Prostate gland (tissue), 2 donors: Measurements from ENCODE around the gene MDGA2. TPM values are rescaled to one million over a fixed set of nuclear protein-coding genes. Genes with fewer than 3 reads are reported as not detected.

Experiments used
- DNase-seq: peaks from one replicate; pipeline ENCODE4 v3.0.0-alpha.2; 2019; ENCODE audit warnings: low spot score
- H3K27ac ChIP-seq, 2 donors: fragments of 200-600 bp; sonication (generic); 2 replicates each; pipeline ENCODE4 v1.5.1; 2017 to 2019
- H3K27me3 ChIP-seq: fragments of 200-600 bp; sonication (generic); replicated peaks from 2 replicates; pipeline ENCODE4 v1.5.1; 2019; ENCODE audit not compliant: insufficient read depth
- H3K36me3 ChIP-seq, 2 donors: fragments of 200-600 bp; sonication (generic); 1 replicate in 1 of 2; 2 replicates in 1 of 2; pipeline versions ENCODE4 v1.5.1 to v1.8.1; 2017 to 2019
- H3K4me1 ChIP-seq: fragments of 200-600 bp; sonication (generic); replicated peaks from 2 replicates; pipeline ENCODE4 v1.5.1; 2019
- H3K4me3 ChIP-seq, 2 donors: fragments of 200-600 bp; sonication (generic); 2 replicates each; pipeline ENCODE4 v1.5.1; 2017 to 2019
- H3K9me3 ChIP-seq: fragments of 200-600 bp; sonication (generic); 2 replicates; pipeline ENCODE4 v1.5.1; 2017
- POLR2A ChIP-seq: fragments of 450-650 bp; IDR thresholded peaks from one replicate; pipeline ENCODE4 v1.6.1; 2016; ENCODE audit warnings: antibody characterized with exemption, mild to moderate bottlenecking
- POLR2AphosphoS5 ChIP-seq: sonication (generic); formaldehyde crosslinking; IDR thresholded peaks from one replicate; pipeline ENCODE4 v1.6.1; 2017; ENCODE audit warnings: antibody characterized with exemption
- WGBS: methylation state at CpG from one replicate; pipeline ENCODE4 v1.1.5; 2018; 5-methylcytosine and 5-hydroxymethylcytosine counted together
- intact Hi-C: fragments of 100-400 bp; cut with DNase I; formaldehyde crosslinking; loops from one replicate; pipeline ENCODE4 v1.14.2; 2022
- total RNA-seq, 2 donors: library from RNA; depleted of rRNA; stranded (reverse); fragments of >200 nt; gene quantifications; one replicate each; pipeline ENCODE4 v1.1.0, GENCODE V29; 2016
- TF ChIP-seq, protein P1 (sequence below), 4 experiments: fragments of 200-600 bp in 2 of 4; fragments of 450-650 bp in 2 of 4; sonication (generic) in 2 of 4; IDR thresholded peaks; 1 replicate in 3 of 4; 2 replicates in 1 of 4; pipeline ENCODE4 v1.5.1; 2016 to 2019; ENCODE audit warnings: antibody characterized with exemption in 4 of 4, mild to moderate bottlenecking in 2 of 4, moderate library complexity in 2 of 4

Gene MDGA2
- total RNA-seq, 2 donors from 2014 or later, result 2.1 TPM; not detected in 1

DNA sequence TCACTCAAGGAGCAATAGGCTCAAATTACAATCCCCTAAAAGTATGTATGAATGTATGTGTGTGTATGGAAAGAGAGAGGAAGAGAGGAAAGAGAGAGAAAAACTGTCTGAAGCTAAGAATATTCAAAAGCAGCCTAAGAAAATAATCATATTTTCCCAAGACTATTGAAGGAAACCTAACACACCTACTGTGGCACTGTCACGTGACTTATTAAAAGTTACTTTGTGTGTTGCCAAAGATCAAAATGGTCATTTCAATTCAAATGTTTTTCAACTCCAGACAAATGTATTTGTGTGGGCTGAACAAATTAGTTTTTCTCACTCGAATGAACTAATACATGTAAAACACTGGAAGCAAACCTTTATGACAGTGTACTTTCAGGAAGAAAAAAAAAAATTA is 654.9 kb downstream of the MDGA2 start:
- H3K27me3 ChIP-seq, result no peaks in the 10 kb centered on the region
- intact Hi-C loops, result no loop called here
- no peak for DNase-seq
- no peaks in the 10 kb centered on the region for H3K9me3 ChIP-seq
- no peaks in the 10 kb centered on the region for H3K36me3 ChIP-seq
- H3K4me3 ChIP-seq, result no peak overlapping the region
- no peak for TF ChIP-seq POLR2AphosphoS5
- TF ChIP-seq POLR2A, result no peak
- TF ChIP-seq, protein P1, sequence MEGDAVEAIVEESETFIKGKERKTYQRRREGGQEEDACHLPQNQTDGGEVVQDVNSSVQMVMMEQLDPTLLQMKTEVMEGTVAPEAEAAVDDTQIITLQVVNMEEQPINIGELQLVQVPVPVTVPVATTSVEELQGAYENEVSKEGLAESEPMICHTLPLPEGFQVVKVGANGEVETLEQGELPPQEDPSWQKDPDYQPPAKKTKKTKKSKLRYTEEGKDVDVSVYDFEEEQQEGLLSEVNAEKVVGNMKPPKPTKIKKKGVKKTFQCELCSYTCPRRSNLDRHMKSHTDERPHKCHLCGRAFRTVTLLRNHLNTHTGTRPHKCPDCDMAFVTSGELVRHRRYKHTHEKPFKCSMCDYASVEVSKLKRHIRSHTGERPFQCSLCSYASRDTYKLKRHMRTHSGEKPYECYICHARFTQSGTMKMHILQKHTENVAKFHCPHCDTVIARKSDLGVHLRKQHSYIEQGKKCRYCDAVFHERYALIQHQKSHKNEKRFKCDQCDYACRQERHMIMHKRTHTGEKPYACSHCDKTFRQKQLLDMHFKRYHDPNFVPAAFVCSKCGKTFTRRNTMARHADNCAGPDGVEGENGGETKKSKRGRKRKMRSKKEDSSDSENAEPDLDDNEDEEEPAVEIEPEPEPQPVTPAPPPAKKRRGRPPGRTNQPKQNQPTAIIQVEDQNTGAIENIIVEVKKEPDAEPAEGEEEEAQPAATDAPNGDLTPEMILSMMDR (IDR thresholded peaks at IDR 0.05), result no peak
- H3K4me1 ChIP-seq, result no peaks in the 10 kb centered on the region
- no peak overlapping the region for H3K27ac ChIP-seq
- WGBS, result 92% methylated on average over 2 of the region's 2 CpGs

DNA sequence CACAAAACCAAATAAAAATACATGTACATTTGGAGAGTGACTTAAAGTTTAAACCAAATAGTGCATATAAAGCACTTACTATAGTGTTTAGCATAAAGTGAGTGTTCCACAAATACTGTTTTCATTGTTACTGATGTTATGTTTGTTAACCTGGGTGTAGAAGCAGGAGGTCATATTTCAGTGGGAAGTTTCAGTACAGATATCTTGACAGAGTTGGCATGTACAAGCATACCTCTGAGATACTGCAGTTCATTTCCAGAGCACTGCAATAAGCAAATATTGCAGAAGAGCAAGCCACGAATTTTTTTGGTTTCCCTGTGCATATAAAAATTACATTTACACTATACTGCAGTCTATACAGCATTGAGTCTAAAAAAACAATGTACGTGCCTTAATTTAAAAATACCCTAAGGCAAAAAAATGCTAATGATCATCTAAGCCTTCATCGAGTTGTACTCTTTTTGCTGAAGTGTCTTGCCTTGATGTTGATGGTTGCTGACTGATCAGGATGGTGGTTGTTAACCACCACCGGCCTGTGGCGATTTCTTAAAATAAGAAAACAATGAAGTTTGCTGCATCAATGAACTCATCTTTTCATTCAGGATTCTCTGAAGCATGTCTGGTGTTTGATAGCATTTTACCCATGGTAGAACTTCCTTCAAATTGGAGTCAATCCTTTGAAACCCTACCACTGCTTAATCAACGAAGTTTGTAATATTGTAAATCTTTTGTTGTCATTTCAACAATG is 662.7 kb downstream of the MDGA2 start:
- no peak overlapping the region for H3K4me3 ChIP-seq
- no peaks in the 10 kb centered on the region for H3K36me3 ChIP-seq
- TF ChIP-seq POLR2AphosphoS5 (no peak), POLR2A (no peak)
- TF ChIP-seq, protein P1 (IDR thresholded peaks at IDR 0.05), result no peak
- intact Hi-C loops, result no loop called here
- no peak for DNase-seq
- H3K27ac ChIP-seq, result no peak overlapping the region
- no peaks in the 10 kb centered on the region for H3K27me3 ChIP-seq
- no peaks in the 10 kb centered on the region for H3K9me3 ChIP-seq
- peaks cover 2% of the 10 kb centered on the region for H3K4me1 ChIP-seq
- WGBS, result 44% methylated on average over 6 of the region's 6 CpGs

DNA sequence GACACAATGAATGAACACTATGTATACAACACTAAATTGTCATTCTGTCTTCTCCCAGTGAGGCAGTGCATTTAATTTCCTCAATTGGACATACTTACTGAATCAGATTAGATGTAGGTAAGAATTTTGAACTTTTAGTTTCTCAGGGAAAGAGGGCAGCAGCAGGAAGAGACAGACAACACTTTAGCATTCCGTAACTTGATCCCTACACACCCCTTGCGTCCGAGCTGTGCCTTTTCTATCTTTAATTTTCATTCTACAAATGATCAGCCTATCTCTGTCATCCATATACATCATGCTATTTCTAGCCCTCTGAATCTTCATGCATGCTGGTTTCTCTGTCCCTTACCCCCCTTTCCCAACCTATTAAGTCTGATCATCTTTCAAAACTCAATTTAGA is 665.8 kb downstream of the MDGA2 start:
- H3K27ac ChIP-seq, result no peak overlapping the region
- no peaks in the 10 kb centered on the region for H3K9me3 ChIP-seq
- peaks cover 2% of the 10 kb centered on the region for H3K4me1 ChIP-seq
- H3K27me3 ChIP-seq, result no peaks in the 10 kb centered on the region
- intact Hi-C loops, result no loop called here
- no peak for DNase-seq
- TF ChIP-seq POLR2A, result no peak
- TF ChIP-seq, protein P1 (IDR thresholded peaks at IDR 0.05), result no peak
- TF ChIP-seq POLR2AphosphoS5, result no peak
- H3K4me3 ChIP-seq, result no peak overlapping the region
- WGBS, result 71% methylated on average over 3 of the region's 3 CpGs
- H3K36me3 ChIP-seq, result no peaks in the 10 kb centered on the region

DNA sequence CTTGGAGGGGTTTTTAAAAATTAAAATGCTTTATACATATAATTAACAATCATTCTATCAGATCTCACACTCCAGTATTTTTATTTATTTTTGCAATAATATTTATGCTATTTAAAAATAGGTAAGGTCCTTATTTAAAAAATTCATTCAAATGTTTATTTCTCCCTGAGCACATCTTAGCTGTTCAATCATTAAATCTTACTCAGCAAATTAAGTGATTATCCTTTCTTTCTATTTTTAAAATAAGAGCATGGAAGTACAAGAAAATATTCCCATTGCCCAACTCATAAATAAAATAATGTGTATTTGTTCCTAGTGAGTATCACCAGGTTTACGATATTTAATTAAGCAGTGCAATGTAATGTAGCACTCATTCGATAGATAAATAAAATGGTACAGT is 666.7 kb downstream of the MDGA2 start:
- Histone ChIP-seq H3K9me3 (no peaks in the 10 kb centered on the region), H3K4me3 (no peak overlapping the region), H3K27ac (no peak overlapping the region), H3K36me3 (no peaks in the 10 kb centered on the region), H3K27me3 (no peaks in the 10 kb centered on the region), H3K4me1 (peaks cover 2% of the 10 kb centered on the region)
- 65% methylated on average over 2 of the region's 2 CpGs for WGBS
- intact Hi-C loops, result no loop called here
- TF ChIP-seq POLR2A (no peak), POLR2AphosphoS5 (no peak)
- TF ChIP-seq, protein P1 (IDR thresholded peaks at IDR 0.05), result no peak
- DNase-seq, result no peak

DNA sequence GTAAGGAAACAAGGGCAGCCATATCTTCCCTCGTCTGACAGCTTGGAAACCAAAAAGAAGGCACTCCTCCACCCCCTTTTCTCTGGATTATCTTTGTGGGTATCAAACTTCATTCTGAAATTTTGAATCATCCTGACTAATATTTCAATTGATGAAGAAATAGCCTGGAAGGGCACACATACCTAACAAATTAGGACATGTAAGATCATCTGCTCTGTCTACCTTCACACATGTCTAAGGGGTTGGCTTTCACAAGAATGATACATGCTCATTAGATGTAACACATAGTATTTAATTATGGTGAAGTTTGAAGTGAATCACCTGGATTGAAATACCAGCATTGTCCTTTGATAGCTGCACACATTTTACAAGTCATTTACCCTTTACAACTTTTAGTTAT is 675.7 kb downstream of the MDGA2 start:
- no peak for DNase-seq
- intact Hi-C loops, result no loop called here

More for the DNA sequence above, 675.7 kb downstream of the MDGA2 start:
- H3K36me3 ChIP-seq, result no peaks in the 10 kb centered on the region
- no peaks in the 10 kb centered on the region for H3K9me3 ChIP-seq
- 79% methylated on average over 1 of the region's 1 CpG for WGBS
- TF ChIP-seq POLR2AphosphoS5 (no peak), POLR2A (no peak)
- TF ChIP-seq, protein P1 (IDR thresholded peaks at IDR 0.05), result no peak
- no peaks in the 10 kb centered on the region for H3K27me3 ChIP-seq
- no peak overlapping the region for H3K4me3 ChIP-seq
- no peak overlapping the region for H3K27ac ChIP-seq
- no peaks in the 10 kb centered on the region for H3K4me1 ChIP-seq
